ENCODE measurements around the gene SP6. TPM values are rescaled to one million over a fixed set of nuclear protein-coding genes. Genes with fewer than 3 reads are reported as not detected.
A peak's percentile ranks its signal among the peaks of the same experiment; 100 is the strongest.

The SP6 gene
- total and polyA plus RNA-seq, 9 donors, result 0.18 to 3.2 (median 1.2) TPM

DNA sequence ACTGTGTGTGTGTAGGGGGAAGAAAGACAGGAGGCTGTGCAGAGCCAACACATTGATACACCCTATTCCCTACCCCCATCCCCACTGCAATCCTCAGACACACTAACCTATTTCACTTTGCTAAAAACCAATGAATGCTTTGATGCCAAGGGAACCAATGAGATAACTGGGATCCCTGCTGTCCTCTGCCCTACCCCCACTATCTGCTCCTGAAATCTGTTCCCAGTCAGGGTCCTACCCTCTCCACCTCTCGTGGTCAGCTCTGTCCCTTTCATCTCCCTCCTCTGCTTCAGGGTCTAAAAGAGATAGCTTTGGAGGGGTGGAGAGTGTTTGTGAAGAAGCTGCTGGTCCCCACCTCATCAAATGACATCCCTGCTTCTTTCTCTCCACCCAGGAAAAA, 19.1 kb upstream of the SP6 start:
- no peak overlapping the region for H3K27ac ChIP-seq (ENCODE audit: low read length)
- no peak for DNase-seq
- WGBS (ENCODE audit: insufficient coverage), result no CpG with 5 or more reads among the region's 1 CpG

DNA sequence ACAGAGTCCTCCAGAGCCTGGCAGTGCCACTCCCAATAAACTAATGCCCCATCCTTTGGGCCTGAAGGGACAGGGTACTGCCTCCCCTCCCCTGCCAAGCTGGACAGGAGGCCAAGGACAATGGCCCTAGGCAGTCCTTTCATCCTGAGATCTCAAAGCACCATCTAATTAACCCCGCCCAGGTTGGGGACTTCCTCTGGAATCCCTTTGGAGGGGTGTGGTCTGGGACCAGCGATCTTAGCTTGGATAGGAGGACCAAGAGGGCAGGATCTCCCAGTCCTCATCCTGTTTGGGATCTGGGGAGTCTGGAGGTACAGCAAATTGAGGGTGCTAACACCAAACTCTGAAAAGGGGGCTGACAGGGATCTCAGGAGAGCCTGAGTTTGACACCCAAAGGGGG, 18.2 kb upstream of the SP6 start:
- H3K27me3 ChIP-seq (ENCODE audit: control insufficient read depth, insufficient read depth, low read length), result peaks cover 84% of the 10 kb centered on the region
- no peaks in the 10 kb centered on the region for H3K9me3 ChIP-seq (replicated peaks; ENCODE audit: control insufficient read depth, low read depth, low read length)
- no peak overlapping the region for H3K27ac ChIP-seq (ENCODE audit: low read length)

More for the DNA sequence above, 19.1 kb upstream of the SP6 start:
- H3K4me3 ChIP-seq (ENCODE audit: low read length), result no peak overlapping the region
- no peaks in the 10 kb centered on the region for H3K36me3 ChIP-seq (ENCODE audit: control insufficient read depth, insufficient read depth, low read length)
- H3K27me3 ChIP-seq (ENCODE audit: control insufficient read depth, insufficient read depth, low read length), result peaks cover 89% of the 10 kb centered on the region
- H3K9me3 ChIP-seq (replicated peaks; ENCODE audit: control insufficient read depth, low read depth, low read length), result no peaks in the 10 kb centered on the region
- H3K4me1 ChIP-seq (ENCODE audit: control insufficient read depth, insufficient read depth, low read length), result peaks cover 12% of the 10 kb centered on the region

DNA sequence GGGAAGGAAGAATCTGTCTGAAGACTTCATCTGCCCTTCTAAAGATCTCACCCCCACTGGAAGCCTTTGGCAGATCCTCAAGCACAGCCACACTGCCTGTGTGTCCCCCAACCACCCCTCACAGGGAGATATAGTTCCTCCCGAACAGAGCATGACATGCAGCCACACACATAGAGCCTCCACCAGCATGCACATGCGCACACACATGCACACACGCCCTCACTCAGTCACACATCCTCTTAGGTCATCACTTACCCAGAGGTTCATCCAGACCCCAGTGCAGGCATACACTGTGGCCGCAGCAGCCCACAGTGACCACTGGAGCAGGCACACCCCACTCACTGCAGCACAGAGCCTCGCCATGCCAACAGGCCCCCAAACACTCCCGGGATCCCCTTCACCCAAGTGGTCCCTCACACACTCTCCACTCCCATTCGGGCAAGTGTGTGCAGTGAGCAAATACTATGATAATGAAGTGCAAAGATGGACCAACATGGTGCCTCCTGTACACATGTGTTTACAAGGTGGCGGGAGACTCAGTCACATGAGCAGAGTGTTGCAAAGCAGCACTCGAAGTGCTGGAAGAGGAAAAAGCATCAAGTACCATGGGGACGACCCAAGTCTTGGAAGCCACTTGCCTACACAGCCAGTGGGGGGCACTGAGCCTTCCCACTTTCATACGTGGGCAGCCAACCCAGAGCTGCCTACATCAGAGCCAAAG, 17.0 kb upstream of the SP6 start:
- WGBS (ENCODE audit: insufficient coverage), result 76% methylated on average over 8 of the region's 11 CpGs
- peaks cover 75% of the 10 kb centered on the region for H3K27me3 ChIP-seq (ENCODE audit: control insufficient read depth, insufficient read depth, low read length)

More for the DNA sequence above, 18.2 kb upstream of the SP6 start:
- Histone ChIP-seq H3K4me1 (ENCODE audit: control insufficient read depth, insufficient read depth, low read length) (peaks cover 12% of the 10 kb centered on the region), H3K4me3 (ENCODE audit: low read length) (no peak overlapping the region), H3K36me3 (ENCODE audit: control insufficient read depth, insufficient read depth, low read length) (no peaks in the 10 kb centered on the region)
- no peak for DNase-seq
- 17% methylated on average over 1 of the region's 2 CpGs for WGBS (ENCODE audit: insufficient coverage)

DNA sequence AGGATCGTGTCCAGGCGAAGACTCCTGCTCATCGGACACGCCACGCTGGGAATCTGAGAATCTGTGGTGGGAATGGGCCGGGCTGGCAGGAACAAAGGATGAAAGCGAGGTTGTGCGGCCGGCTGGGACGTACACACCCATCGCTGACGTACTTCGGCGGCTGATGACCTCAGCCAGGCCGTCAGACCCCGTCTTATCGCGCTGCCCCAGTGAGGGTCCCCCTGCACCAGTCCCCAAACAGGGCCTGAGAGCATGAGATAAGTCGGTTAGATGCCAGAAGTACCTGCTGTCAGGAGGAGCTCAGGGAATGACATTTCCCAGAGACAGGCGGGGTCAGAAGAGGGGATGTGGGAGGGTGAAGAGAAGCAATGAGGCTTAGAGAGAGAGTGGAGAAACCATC, 16.0 kb upstream of the SP6 start:
- Histone ChIP-seq H3K4me3 (ENCODE audit: low read length) (no peak overlapping the region), H3K4me1 (ENCODE audit: control insufficient read depth, insufficient read depth, low read length) (no peaks in the 10 kb centered on the region), H3K9me3 (replicated peaks; ENCODE audit: control insufficient read depth, low read depth, low read length) (no peaks in the 10 kb centered on the region), H3K27me3 (ENCODE audit: control insufficient read depth, insufficient read depth, low read length) (peaks cover 67% of the 10 kb centered on the region), H3K36me3 (ENCODE audit: control insufficient read depth, insufficient read depth, low read length) (no peaks in the 10 kb centered on the region), H3K27ac (ENCODE audit: low read length) (no peak overlapping the region)
- no peak for DNase-seq
- 40% methylated on average over 20 of the region's 20 CpGs for WGBS (ENCODE audit: insufficient coverage)

More for the DNA sequence above, 17.0 kb upstream of the SP6 start:
- Histone ChIP-seq H3K27ac (ENCODE audit: low read length) (no peak overlapping the region), H3K9me3 (replicated peaks; ENCODE audit: control insufficient read depth, low read depth, low read length) (no peaks in the 10 kb centered on the region), H3K4me3 (ENCODE audit: low read length) (no peak overlapping the region), H3K36me3 (ENCODE audit: control insufficient read depth, insufficient read depth, low read length) (no peaks in the 10 kb centered on the region), H3K4me1 (ENCODE audit: control insufficient read depth, insufficient read depth, low read length) (peaks cover 8% of the 10 kb centered on the region)
- DNase-seq, result no peak

DNA sequence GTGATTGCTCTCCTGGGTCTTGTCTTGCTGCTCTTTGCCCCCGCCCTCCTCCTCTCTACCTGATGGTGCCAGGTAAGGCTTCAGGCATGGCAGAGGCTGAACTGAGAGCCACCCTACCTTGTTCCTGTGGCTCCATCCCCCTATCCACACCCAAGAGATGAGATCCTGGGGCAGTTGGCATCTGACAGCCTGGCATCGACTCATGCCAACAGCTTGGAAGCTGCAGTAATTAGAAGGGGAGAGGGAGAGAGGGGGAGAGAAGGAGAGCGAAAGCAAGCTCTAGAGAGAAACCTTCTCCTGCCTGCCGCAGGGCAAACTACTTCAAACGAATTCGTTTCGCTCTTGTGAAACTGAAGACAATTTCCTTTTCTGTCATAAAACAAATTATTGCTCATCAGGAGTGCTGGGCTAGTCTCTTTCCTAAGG, 13.8 kb upstream of the SP6 start:
- WGBS (ENCODE audit: insufficient coverage), result 71% methylated on average over 1 of the region's 7 CpGs

DNA sequence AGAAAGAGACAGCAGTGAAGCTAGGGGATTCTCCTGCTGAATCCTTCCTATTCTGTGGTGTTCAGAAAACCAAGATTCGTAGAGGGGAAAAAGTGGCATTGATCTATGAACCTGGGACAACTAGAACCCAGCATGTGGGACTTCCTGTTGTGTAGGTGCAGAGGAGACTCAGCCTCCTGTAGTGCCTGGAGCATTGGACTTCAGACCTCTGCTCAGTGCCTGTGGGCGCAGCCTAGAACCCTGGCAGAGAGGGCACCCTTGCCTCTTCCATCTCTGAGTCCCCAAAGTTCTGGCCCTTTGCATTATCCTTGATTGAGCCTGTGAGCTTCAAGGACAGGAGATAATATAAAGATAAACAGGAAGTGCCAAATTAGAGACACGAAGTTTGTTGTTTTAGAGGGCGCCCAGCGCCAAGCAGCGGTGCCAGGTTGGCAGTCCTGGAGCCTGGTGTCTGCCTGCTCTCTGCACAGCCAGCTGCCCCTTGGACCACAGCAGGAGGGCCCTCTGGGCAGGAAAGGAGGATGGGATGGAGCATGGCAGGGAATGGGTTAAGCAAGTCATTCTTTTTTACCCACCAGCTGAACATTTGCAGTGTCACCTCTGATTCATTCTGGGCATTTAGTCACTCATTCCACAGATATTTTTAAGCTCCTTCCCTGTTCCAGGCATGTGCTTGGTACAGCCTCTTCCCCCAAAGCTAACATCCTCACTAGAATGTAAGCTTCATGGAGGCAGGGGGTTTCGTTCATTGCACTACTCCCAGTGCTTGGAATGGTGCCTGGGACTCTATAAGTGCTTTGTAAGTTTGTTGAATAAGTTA, 11.9 kb upstream of the SP6 start:
- no peak for DNase-seq
- H3K27me3 ChIP-seq (ENCODE audit: control insufficient read depth, insufficient read depth, low read length), result peaks cover 58% of the 10 kb centered on the region

More for the DNA sequence above, 13.8 kb upstream of the SP6 start:
- no peaks in the 10 kb centered on the region for H3K9me3 ChIP-seq (replicated peaks; ENCODE audit: control insufficient read depth, low read depth, low read length)
- peaks cover 59% of the 10 kb centered on the region for H3K27me3 ChIP-seq (ENCODE audit: control insufficient read depth, insufficient read depth, low read length)
- H3K27ac ChIP-seq (ENCODE audit: low read length), result no peak overlapping the region
- no peaks in the 10 kb centered on the region for H3K4me1 ChIP-seq (ENCODE audit: control insufficient read depth, insufficient read depth, low read length)
- H3K4me3 ChIP-seq (ENCODE audit: low read length), result no peak overlapping the region
- no peak for DNase-seq
- H3K36me3 ChIP-seq (ENCODE audit: control insufficient read depth, insufficient read depth, low read length), result no peaks in the 10 kb centered on the region

DNA sequence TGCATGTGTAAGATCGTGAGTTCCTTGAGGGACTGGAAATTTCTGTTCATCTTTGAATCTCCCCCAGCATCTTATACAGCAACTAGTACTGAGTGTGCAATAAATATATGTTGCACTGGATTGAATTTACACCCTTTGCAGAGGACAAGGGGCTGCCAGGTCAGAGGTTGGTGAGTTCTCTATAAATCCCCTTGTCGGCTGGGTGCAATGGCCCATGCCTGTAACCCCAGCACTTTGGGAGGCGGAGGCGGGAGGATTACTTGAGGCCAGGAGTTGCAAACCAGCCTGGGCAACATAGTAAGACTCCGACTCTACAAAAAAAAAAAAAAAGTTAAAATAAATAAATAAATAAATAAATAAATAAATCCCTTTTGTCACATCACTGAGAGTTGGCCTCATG, 9.4 kb upstream of the SP6 start:
- H3K27me3 ChIP-seq (ENCODE audit: control insufficient read depth, insufficient read depth, low read length), result peaks cover 59% of the 10 kb centered on the region
- no peak overlapping the region for H3K27ac ChIP-seq (ENCODE audit: low read length)
- H3K4me3 ChIP-seq (ENCODE audit: low read length), result no peak overlapping the region
- no CpG with 5 or more reads among the region's 5 CpGs for WGBS (ENCODE audit: insufficient coverage)
- no peak for DNase-seq
- H3K9me3 ChIP-seq (replicated peaks; ENCODE audit: control insufficient read depth, low read depth, low read length), result no peaks in the 10 kb centered on the region
- no peaks in the 10 kb centered on the region for H3K36me3 ChIP-seq (ENCODE audit: control insufficient read depth, insufficient read depth, low read length)
- H3K4me1 ChIP-seq (ENCODE audit: control insufficient read depth, insufficient read depth, low read length), result peaks cover 3% of the 10 kb centered on the region

More for the DNA sequence above, 11.9 kb upstream of the SP6 start:
- Histone ChIP-seq H3K9me3 (replicated peaks; ENCODE audit: control insufficient read depth, low read depth, low read length) (no peaks in the 10 kb centered on the region), H3K27ac (ENCODE audit: low read length) (no peak overlapping the region), H3K4me3 (ENCODE audit: low read length) (no peak overlapping the region), H3K4me1 (ENCODE audit: control insufficient read depth, insufficient read depth, low read length) (no peaks in the 10 kb centered on the region), H3K36me3 (ENCODE audit: control insufficient read depth, insufficient read depth, low read length) (no peaks in the 10 kb centered on the region)
- 81% methylated on average over 5 of the region's 7 CpGs for WGBS (ENCODE audit: insufficient coverage)

DNA sequence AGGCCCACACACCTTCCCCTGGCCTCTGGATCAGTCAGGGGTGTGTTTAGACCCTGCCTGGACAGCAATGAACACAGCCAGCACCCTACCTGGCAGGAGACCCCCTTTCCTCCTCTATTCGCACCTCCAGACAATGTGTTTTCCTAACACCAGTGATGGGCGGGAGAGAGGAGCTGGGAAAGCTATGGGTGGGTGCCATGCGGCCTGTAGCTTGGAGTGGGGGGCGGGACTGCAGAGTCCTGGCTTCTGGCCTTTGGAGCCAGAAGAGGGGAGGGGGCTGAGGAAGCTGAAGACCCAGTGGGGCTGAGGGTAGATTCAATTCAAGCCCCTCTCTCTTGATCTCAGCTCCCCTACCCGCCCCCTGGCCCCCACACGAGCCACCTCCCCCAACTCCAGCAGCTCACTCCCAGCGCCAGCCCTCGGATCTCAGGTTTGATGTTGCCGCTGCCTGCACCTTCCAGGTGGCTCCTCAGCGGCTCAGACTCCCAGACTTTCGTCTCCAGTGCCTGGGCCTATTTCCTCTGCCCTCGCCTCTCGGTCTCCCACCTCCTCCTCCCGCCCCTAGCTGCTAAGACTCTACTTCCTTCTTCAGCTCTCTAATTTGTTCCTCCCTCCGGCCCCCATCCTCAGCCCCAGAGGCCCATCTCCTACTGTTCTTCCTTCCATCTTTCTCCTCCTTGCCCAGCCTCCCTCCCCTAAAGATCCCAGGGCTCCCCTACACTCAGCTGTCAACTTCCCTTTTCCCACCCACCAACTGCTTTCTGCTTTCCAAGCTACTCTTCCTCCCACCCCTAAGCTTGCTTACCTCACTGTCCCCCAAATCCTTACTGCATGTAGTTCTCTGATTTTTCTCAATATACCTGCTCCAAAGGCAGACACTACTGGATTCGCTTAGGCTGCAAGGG, 6.8 kb upstream of the SP6 start:
- Histone ChIP-seq H3K36me3 (ENCODE audit: control insufficient read depth, insufficient read depth, low read length) (no peaks in the 10 kb centered on the region), H3K9me3 (replicated peaks; ENCODE audit: control insufficient read depth, low read depth, low read length) (no peaks in the 10 kb centered on the region), H3K27me3 (ENCODE audit: control insufficient read depth, insufficient read depth, low read length) (peaks cover 71% of the 10 kb centered on the region), H3K4me1 (ENCODE audit: control insufficient read depth, insufficient read depth, low read length) (peaks cover 4% of the 10 kb centered on the region), H3K27ac (ENCODE audit: low read length) (no peak overlapping the region), H3K4me3 (ENCODE audit: low read length) (no peak overlapping the region)
- DNase-seq, result no peak
- WGBS (ENCODE audit: insufficient coverage), result 32% methylated on average over 15 of the region's 16 CpGs

DNA sequence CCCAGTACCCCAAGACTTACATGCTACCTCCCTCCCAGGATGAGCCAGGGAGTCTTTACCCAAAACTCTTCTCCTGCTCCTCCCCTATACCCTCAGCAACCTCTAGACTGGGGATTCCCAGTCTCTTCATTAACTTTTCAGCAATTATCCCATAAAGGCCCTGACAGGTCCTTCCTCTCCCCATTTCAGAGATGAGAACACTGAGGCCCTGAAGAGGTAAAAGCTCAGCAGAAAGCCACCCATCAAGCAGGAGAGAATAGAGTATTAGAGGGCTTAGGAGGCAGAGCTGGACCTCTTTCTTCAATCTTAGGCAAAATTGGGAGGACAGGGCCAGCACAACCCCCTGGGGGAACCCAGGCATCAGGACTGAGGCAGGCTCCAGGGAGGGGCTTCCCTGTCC, 5.9 kb upstream of the SP6 start:
- no peaks in the 10 kb centered on the region for H3K36me3 ChIP-seq (ENCODE audit: control insufficient read depth, insufficient read depth, low read length)
- peaks cover 9% of the 10 kb centered on the region for H3K4me1 ChIP-seq (ENCODE audit: control insufficient read depth, insufficient read depth, low read length)
- DNase-seq, result no peak
- no peaks in the 10 kb centered on the region for H3K9me3 ChIP-seq (replicated peaks; ENCODE audit: control insufficient read depth, low read depth, low read length)
- H3K4me3 ChIP-seq (ENCODE audit: low read length), result no peak overlapping the region
- peaks cover 81% of the 10 kb centered on the region for H3K27me3 ChIP-seq (ENCODE audit: control insufficient read depth, insufficient read depth, low read length)
- no peak overlapping the region for H3K27ac ChIP-seq (ENCODE audit: low read length)

DNA sequence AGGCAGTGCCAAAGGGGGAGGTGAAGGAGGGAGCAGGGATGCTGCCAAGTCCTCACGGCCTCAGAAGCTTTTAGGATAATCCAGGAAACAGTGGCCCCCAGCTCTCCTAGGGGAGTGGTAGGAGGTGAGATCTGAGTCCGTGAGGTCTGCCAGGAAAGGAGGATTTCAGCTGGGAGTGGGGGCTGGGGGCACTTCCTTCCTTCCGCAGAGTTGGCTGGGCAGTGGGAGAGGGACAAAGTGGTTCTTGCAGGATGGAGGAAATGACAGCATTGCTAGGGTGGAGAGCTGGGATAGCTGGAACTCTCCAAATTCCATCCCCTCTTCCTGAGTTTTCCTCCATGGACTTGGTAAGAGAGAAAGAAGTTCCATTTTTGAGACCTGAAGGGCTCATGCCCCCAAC, 4.8 kb upstream of the SP6 start:
- peak overlapping the region; percentile 51 for H3K27ac ChIP-seq (ENCODE audit: low read length)
- H3K4me3 ChIP-seq (ENCODE audit: low read length), result no peak overlapping the region
- no peaks in the 10 kb centered on the region for H3K36me3 ChIP-seq (ENCODE audit: control insufficient read depth, insufficient read depth, low read length)
- WGBS (ENCODE audit: insufficient coverage), result 8% methylated on average over 2 of the region's 3 CpGs
- H3K9me3 ChIP-seq (replicated peaks; ENCODE audit: control insufficient read depth, low read depth, low read length), result no peaks in the 10 kb centered on the region
- peaks cover 88% of the 10 kb centered on the region for H3K27me3 ChIP-seq (ENCODE audit: control insufficient read depth, insufficient read depth, low read length)
- peak; percentile 60 for DNase-seq
- H3K4me1 ChIP-seq (ENCODE audit: control insufficient read depth, insufficient read depth, low read length), result peaks cover 14% of the 10 kb centered on the region
